Measurements from ENCODE around the gene GPX3. TPM values are rescaled to one million over a fixed set of nuclear protein-coding genes. Genes with fewer than 3 reads are reported as not detected.

Gene GPX3
- total RNA-seq, 1 donor from 2014 or later, result 3,069 TPM

GRCh38 chr5:151073280-151073679 lies 52.9 kb downstream of the GPX3 start:
- H3K9me3 ChIP-seq, result no peaks in the 10 kb centered on the region
- H3K27ac ChIP-seq, result no peak overlapping the region
- no peak for DNase-seq (ENCODE audit: extremely low spot score in 2 of 2)
- intact Hi-C loops (cut with DNase I), result no loop called here
- no peaks in the 10 kb centered on the region for H3K27me3 ChIP-seq
- H3K36me3 ChIP-seq, result no peaks in the 10 kb centered on the region
- no peak overlapping the region for H3K4me3 ChIP-seq
- H3K4me1 ChIP-seq, result peaks cover 79% of the 10 kb centered on the region
- TF ChIP-seq POLR2AphosphoS5 (IDR thresholded peaks at IDR 0.05; ENCODE audit: insufficient read depth in 1 of 2, low read depth in 1 of 2) (no peak), POLR2A (IDR thresholded peaks at IDR 0.05) (no peak)
- TF ChIP-seq, protein P1, sequence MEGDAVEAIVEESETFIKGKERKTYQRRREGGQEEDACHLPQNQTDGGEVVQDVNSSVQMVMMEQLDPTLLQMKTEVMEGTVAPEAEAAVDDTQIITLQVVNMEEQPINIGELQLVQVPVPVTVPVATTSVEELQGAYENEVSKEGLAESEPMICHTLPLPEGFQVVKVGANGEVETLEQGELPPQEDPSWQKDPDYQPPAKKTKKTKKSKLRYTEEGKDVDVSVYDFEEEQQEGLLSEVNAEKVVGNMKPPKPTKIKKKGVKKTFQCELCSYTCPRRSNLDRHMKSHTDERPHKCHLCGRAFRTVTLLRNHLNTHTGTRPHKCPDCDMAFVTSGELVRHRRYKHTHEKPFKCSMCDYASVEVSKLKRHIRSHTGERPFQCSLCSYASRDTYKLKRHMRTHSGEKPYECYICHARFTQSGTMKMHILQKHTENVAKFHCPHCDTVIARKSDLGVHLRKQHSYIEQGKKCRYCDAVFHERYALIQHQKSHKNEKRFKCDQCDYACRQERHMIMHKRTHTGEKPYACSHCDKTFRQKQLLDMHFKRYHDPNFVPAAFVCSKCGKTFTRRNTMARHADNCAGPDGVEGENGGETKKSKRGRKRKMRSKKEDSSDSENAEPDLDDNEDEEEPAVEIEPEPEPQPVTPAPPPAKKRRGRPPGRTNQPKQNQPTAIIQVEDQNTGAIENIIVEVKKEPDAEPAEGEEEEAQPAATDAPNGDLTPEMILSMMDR (IDR thresholded peaks at IDR 0.05), result no peak

GRCh38 chr5:151074557-151074956 lies 54.2 kb downstream of the GPX3 start:
- H3K4me1 ChIP-seq, result peaks cover 79% of the 10 kb centered on the region
- intact Hi-C loops (cut with DNase I), result no loop called here
- no peak for DNase-seq (ENCODE audit: extremely low spot score in 2 of 2)
- no peaks in the 10 kb centered on the region for H3K36me3 ChIP-seq
- TF ChIP-seq POLR2AphosphoS5 (IDR thresholded peaks at IDR 0.05; ENCODE audit: insufficient read depth in 1 of 2, low read depth in 1 of 2), result no peak
- no peak for TF ChIP-seq POLR2A (IDR thresholded peaks at IDR 0.05)
- TF ChIP-seq, protein P1 (IDR thresholded peaks at IDR 0.05), result no peak
- no peak overlapping the region for H3K27ac ChIP-seq
- no peaks in the 10 kb centered on the region for H3K27me3 ChIP-seq
- H3K9me3 ChIP-seq, result no peaks in the 10 kb centered on the region
- H3K4me3 ChIP-seq, result no peak overlapping the region

DNA sequence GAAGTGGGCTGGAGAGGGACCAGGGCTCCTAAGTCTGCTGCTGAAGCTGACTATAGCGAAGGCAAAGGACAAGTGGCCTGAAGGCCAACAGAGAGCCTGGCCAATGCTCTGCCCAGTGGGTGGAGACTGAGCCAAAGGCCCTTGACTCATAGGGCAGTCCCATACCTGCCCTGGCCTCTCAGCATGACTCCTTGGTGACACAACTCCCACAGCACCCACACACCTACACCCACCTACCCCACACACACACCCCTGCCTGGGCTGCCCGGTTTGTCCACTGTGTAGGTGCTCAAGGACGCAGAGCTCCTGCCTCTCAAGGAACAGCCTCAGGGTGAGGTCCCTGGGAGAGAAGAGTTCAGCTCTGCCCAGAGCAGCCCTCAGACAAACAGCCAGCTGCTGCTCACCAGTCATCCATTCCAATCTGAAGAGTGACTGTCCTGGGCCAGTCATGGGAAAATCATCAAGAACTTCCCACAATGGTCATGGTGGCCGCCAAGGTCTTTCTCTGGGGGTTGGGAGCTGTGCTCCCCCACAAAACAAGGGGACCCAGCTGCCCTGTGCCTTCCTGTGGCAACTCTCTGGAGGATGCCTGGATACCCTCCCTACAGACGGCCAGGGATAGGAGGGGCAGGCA lies 55.4 kb downstream of the GPX3 start:
- TF ChIP-seq POLR2A (IDR thresholded peaks at IDR 0.05) (no peak), POLR2AphosphoS5 (IDR thresholded peaks at IDR 0.05; ENCODE audit: insufficient read depth in 1 of 2, low read depth in 1 of 2) (peak in 1 of 2 donors; percentile 29)
- Histone ChIP-seq H3K4me1 (peaks cover 76% of the 10 kb centered on the region), H3K27ac (peak overlapping the region; percentile 36), H3K4me3 (no peak overlapping the region), H3K9me3 (no peaks in the 10 kb centered on the region), H3K27me3 (no peaks in the 10 kb centered on the region), H3K36me3 (no peaks in the 10 kb centered on the region)
- no peak for DNase-seq (ENCODE audit: extremely low spot score in 2 of 2)
- intact Hi-C loops (cut with DNase I), result no loop called here

GRCh38 chr5:151076616-151077015 lies 56.2 kb downstream of the GPX3 start:
- no peak for DNase-seq (ENCODE audit: extremely low spot score in 2 of 2)
- H3K9me3 ChIP-seq, result no peaks in the 10 kb centered on the region
- H3K4me3 ChIP-seq, result no peak overlapping the region
- H3K27me3 ChIP-seq, result no peaks in the 10 kb centered on the region
- intact Hi-C loops (cut with DNase I), result no loop called here
- TF ChIP-seq POLR2AphosphoS5 (IDR thresholded peaks at IDR 0.05; ENCODE audit: insufficient read depth in 1 of 2, low read depth in 1 of 2), result no peak
- no peak for TF ChIP-seq POLR2A (IDR thresholded peaks at IDR 0.05)
- TF ChIP-seq, protein P1 (IDR thresholded peaks at IDR 0.05), result no peak
- no peaks in the 10 kb centered on the region for H3K36me3 ChIP-seq
- H3K27ac ChIP-seq, result peak overlapping the region; percentile 36
- peaks cover 72% of the 10 kb centered on the region for H3K4me1 ChIP-seq

- no peak for DNase-seq (ENCODE audit: extremely low spot score in 2 of 2)
- peaks cover 72% of the 10 kb centered on the region for H3K4me1 ChIP-seq
- H3K4me3 ChIP-seq, result no peak overlapping the region
- no peaks in the 10 kb centered on the region for H3K36me3 ChIP-seq
- TF ChIP-seq POLR2A (IDR thresholded peaks at IDR 0.05) (no peak), POLR2AphosphoS5 (IDR thresholded peaks at IDR 0.05; ENCODE audit: insufficient read depth in 1 of 2, low read depth in 1 of 2) (no peak)
- TF ChIP-seq, protein P1 (IDR thresholded peaks at IDR 0.05), result no peak
- peak overlapping the region; percentile 99 for H3K27ac ChIP-seq
- intact Hi-C loops (cut with DNase I), result no loop called here
- no peaks in the 10 kb centered on the region for H3K27me3 ChIP-seq
- H3K9me3 ChIP-seq, result no peaks in the 10 kb centered on the region
These were observed 57.0 kb downstream of the GPX3 start for GRCh38 chr5:151077419-151077818.
